ENCODE data around the gene LONRF2. TPM values are rescaled to one million over a fixed set of nuclear protein-coding genes. Genes with fewer than 3 reads are reported as not detected.
A peak's percentile ranks its signal among the peaks of the same experiment; 100 is the strongest.

The LONRF2 gene
- polyA plus RNA-seq, 3 donors, result 2.5 to 4.6 (median 2.8) TPM

DNA sequence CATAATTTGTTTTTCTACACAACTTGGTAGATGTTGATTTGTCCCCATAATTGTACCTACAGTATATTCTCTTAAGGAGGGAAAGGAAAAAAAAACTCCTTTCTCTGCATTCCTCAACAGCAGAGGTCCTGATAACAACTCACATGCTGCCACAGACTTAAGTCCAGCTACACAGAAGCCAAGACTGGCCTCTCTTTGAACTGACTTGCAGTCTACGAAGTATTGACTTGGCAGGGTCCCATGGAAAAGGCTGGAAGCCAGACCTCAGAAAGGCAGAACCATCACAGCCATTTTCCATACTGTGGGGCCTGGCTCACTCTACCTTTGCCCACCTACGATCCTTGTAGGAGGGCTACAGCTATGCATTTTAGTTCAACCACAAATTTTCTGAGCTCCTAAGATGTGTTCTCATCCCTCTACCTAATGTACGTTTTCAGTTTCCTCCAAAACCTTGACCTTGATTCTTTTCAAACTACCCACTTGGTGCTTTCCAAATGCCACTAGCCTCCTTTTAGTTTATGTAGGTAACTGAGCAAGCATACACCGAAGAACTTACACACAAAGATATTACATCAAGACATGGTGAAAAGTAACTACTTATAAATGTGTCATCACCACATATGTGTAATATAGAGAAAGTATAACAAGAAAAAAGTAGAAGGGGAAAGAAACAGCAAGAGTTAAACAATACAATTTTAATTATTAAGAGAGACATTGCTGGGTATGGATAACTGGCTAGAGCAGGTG, 12.2 kb downstream of the LONRF2 start:
- DNase-seq (ENCODE audit: extremely low read depth in 1 of 11, low read depth in 9 of 11, low spot score in 4 of 11), result no peak

DNA sequence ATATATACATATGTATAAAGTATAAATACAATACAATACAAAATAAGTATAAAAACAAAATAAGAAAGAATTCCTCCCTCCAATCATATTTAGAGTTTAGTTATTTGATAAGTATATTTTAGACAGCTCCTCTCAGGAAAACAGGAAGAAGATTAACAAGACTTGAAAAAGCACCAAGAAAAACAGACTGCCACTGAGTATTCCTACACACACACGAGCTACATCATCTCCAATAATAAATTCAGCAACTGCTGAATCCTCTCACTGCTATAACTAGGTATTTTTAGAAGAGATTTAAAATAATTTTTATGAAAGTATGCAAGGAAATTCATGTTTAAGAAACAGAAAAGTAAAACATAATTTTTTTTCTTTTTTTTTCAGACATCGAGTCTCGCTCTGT, 13.0 kb downstream of the LONRF2 start:
- DNase-seq (ENCODE audit: extremely low read depth in 1 of 11, low read depth in 9 of 11, low spot score in 4 of 11), result no peak

DNA sequence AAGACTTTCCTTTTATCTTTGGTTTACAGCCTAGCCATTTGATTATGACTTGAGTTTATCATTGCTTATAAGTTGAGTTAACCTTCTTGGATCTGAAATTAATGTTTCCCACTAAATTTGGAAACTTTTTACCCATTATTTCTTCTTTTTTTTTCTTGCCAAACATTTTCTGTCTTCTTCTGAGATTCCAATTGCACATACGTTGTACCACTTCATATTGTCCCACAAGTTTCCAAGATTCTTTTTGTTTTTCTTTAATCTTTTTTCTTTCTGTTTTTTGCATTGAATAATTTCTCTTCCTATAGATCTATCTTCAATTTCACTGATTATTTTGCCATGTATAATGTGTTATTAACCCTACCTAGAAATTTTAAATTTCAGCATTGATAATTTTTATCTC, 18.6 kb downstream of the LONRF2 start:
- DNase-seq (ENCODE audit: extremely low read depth in 1 of 11, low read depth in 9 of 11, low spot score in 4 of 11), result no peak

DNA sequence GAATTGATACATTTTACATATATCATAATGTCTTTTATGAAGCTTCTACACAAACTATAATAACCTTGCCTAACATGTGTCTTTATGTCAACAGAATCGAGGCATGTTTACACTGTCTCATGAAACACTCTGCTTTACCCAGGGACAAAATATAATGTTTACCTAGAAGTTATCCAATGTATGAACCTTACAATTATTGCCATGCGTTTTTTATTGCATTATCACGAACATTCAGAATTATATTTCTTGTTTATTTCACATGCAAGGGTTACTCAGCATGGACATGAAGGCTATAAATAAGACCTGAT, 19.8 kb downstream of the LONRF2 start:
- no peak for DNase-seq (ENCODE audit: extremely low read depth in 1 of 11, low read depth in 9 of 11, low spot score in 4 of 11)

DNA sequence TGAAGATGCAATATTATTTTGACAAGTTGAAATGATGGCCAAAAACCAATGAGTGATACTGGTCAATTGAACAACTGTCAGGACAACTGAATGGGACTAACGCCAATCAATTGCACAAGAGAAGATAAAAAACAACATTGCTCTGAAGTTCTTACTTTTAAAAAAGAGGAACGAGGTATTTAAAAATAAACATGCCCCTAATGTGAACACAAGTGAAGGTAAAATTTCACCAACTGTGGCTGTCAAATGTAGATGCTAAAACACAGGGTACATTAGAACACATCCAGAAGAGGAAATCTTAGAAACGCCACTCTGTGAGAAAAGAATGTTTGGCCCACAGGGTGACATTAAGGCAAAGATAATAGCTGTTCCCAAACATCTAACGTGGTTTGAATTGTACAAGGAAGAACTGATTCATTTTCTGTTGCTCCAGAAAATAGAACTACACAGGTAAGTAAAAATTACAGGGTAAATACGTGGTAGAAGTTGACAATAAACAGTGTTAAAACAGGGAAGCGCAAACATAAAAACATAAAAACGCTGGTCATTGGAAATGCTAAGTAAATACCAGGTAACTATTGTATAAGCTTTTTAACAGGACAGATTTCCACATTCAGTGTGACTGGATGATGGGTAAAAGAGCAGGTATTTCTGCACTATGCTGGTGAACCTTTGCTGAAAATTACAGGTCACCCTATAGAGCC, 20.3 kb downstream of the LONRF2 start:
- no peak for DNase-seq (ENCODE audit: extremely low read depth in 1 of 11, low read depth in 9 of 11, low spot score in 4 of 11)

DNA sequence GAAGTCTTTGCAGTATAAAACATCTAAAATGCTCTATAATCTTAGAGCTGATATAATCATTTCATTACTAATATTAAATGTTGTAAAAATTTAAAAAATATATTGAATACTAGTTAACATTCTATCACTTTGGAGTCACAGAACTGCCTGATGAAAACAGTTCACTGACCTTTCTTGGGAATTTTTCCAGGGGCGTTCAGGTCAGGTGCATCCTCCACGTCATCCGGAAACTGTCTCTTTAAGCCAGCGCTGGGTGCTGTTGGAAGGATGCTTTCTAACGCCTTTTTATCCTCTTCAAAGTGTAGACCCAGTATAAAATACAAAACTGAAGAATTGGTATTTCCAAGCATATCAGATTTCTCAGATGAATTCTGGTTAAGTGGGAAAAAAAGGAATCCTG, 22.8 kb downstream of the LONRF2 start:
- no peak for DNase-seq (ENCODE audit: extremely low read depth in 1 of 11, low read depth in 9 of 11, low spot score in 4 of 11)

DNA sequence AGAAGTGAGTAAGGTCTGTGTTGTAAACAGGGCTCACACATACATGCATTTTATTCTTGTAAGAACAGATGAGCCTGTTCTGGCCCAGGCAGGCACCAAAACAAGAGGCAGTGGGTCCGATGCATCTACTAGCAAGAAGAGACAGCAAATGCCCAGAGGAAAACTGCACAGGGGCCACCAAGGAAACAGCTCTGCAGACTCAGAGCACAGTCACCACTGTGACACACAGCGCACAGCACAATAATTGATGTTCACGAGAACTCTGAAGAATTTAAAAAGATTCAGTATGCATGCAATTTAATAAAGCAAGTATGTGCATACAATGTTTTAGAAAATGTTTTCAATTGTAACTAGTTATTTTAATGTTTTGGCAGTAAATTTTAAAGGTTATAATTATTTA, 24.8 kb downstream of the LONRF2 start:
- DNase-seq (ENCODE audit: extremely low read depth in 1 of 11, low read depth in 9 of 11, low spot score in 4 of 11), result no peak

DNA sequence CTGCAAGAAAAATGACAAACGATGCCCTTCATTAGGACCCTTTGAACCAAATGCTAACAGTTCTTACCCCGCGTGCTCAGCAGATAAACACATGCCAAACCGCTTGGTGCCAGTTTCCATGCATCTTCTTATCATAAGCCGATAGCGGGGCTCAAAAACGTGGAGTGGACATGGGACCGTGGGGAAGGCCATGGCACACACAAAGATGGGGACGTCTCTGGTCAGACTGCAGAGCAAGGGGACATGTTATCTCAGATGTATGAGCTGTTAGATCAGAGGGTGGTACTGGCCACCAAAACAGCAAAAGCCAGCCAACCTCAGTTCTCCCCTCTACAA, 28.2 kb downstream of the LONRF2 start:
- DNase-seq (ENCODE audit: extremely low read depth in 1 of 11, low read depth in 9 of 11, low spot score in 4 of 11), result no peak

DNA sequence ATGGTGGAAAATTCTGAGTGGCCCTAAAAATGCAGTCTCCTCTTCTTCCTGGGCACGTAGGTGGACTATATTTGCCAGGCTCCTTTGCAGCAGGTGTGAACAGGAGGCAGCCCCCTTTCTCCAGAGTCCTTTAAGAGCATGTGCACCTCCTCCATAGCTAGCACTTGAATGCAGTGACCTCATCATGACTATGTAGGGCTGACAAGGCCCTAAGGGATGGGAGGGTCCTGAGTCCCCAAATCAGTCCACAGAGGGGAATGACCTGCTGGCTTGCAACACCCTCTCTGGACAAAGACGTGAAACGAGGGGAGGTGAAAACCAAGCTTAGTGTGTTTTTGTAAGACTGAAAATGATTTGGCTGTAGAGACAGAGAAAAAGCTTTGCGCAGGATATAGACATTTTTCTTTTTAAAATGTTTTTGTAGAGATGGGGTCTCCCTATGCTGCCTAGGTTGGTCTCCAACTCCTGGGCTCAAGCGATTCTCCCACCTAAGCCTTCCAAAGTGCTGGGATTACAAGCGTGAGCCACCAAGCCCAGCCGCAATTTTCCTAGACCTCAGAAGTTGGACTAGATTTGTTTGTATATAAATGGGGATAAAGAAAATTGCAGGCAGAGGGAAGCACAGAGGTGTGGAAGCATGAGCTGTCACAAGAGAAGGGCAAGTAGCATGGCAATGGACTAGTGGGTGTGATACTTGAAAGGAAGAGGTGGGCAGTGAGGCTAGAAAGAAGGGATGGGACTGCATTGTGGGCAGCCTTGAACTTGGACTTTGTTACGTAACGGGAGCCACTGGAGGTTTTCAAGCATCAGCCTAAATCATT, 28.8 kb downstream of the LONRF2 start:
- no peak for DNase-seq (ENCODE audit: extremely low read depth in 1 of 11, low read depth in 9 of 11, low spot score in 4 of 11)

DNA sequence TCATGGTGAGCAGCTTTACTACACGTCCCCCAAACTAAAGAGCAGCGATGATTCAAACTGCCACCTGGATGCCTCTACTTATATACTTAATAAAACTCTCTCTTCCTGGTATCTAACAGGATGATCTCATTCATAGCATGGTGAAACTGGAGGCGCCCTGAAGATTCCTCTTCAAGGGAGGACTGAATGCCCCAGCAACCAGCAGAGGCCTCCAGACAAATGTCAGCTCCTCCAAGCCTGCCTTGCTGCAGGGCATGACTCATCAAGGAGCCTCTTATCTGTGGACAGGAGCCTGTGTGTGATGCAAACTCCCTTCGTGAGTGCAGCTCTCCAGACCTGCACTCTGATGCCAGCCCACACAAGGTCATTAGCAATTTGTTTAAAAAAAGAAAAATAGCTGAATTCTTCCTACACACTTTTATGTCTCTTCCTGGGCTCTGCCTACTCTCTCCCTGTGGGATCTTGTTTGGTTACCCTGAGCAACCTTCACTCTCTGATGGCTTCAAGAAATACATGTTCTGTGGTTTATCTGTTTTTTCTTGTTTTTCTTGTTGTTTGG, 30.2 kb downstream of the LONRF2 start:
- peak in 2 of 11 donors; percentile 5 to 20 for DNase-seq (ENCODE audit: extremely low read depth in 1 of 11, low read depth in 9 of 11, low spot score in 4 of 11)

DNA sequence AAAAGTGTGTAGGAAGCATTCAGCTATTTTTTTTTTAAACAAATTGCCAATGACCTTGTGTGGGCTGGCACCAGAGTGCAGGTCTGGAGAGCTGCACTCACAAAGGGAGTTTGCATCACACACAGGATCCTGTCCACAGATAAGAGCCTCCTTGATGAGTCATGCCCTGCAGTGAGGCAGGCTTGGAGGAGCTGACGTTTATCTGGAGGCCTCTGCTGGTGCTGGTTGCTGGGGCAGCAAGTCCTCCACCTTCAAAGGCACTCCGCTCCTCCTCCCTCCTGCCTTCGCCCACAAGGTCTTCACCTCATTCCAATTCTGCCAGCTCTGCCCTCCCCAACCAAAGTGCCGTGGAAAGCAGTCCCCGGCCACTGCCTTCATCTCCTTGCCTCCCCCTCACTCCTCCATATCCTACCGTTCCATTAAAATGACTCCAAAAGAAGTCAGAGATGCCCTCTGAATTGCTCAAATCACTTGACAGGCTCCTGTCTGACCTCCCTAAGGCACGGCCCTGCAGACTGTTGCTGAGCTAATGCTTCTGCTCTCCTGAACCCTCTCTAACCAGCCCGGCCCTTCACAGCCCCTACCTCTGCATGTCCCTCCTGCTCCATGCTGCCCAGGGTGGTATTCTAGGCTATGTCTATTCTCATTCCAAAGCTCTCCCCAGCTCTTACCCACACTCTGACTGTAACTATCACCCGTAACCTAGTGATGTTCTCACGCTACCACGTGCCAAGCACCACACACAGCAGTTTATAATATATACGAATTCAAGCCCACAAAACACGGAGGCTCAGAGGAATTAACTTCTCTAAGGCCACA, 30.9 kb downstream of the LONRF2 start:
- DNase-seq (ENCODE audit: extremely low read depth in 1 of 11, low read depth in 9 of 11, low spot score in 4 of 11), result peak in 3 of 11 donors; percentile 14 to 48 (median 44)

DNA sequence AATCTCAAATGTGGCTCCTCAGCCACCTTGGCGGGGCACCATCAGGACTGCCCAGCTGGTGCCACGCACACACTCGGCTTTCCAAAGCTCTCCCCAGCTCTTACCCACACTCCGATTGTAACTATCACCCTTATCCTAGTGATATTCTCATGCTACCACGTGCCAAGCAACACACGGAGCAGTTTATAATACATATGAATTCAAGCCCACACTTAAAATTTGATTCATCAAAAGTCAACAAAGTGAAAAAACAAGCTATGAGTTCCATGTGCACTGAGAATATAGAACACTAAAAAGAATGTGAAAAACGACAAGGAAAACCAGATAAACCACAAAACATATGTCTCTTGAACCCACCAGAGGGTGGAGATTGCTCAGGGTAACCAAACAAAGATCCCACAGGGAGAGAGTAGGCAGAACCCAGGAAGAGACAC, 31.6 kb downstream of the LONRF2 start:
- no peak for DNase-seq (ENCODE audit: extremely low read depth in 1 of 11, low read depth in 9 of 11, low spot score in 4 of 11)

DNA sequence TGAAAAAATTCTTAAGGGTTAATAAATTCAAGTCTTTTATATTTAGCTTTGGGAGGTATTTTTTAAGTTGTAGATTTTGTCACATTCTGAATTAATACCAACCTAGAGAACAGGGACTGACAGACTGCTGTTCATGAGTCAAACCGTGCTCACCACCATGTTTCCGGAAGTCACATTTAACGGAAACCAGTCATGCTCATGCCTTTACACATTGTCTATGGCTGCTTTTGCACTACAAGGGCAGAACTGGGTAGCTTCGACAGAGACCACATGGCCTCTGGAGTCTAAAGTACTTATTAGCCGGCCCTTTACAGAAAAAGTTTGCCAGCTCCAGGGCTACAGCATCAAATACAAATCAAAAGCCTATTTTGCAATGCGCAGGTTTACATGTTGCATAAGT, 33.3 kb downstream of the LONRF2 start:
- no peak for DNase-seq (ENCODE audit: extremely low read depth in 1 of 11, low read depth in 9 of 11, low spot score in 4 of 11)

DNA sequence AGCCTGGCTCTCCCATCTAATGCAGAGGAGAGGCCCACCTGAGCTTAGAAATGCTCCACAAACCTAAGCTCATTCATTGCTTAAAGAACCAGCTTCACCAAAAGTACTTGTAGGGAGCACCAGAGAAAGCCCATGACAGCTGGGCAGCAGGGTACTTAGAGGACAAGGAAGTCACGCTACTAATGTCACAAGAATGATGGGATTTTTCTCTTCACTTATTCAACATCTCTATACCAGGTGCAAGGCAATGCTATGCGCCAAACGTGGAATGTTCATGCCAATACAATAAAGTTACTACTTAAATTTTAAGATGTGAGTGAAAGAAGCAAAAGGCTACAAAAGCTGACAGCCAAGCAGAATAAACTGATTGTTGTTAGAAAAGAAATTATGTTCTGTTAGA, 36.0 kb downstream of the LONRF2 start:
- DNase-seq (ENCODE audit: extremely low read depth in 1 of 11, low read depth in 9 of 11, low spot score in 4 of 11), result no peak

DNA sequence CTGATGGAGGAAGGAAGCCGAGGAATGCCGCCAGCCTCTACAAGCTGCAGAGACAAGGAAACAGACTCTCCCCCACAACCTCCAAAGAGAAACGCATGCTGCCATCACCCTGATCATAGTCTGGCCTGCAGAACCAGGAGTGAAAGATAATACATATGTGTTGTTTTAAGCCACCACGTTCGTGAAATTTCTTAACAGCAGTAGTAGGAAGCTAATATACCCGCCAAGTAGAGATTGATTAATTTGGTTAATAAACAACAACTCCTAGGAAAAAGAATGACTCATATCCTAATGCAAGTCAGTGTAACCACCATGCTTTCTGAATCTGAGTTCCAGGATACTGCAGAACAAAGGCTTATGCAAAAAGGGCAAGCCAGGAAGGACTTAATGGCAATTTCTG, 36.6 kb downstream of the LONRF2 start:
- peak in 2 of 11 donors; percentile 33 to 34 for DNase-seq (ENCODE audit: extremely low read depth in 1 of 11, low read depth in 9 of 11, low spot score in 4 of 11)

DNA sequence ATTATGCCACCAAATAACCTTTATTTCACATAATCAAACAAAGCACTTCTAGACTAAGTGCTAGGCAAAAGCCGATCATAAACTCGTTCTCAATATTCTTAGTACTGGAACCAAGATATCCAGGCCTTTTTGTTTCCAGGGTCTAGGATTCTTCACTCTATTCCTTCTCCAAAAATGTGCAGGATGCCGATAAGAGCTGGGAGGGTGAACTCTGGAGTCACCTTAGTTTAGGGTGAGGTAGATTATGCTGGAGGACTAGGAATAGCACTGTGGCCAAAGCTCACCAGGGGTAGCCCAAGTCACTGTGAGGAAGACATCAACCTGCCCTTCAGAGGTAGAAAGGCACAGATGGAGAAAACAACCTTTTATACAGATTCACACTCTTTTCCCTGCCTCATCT, 37.3 kb downstream of the LONRF2 start:
- no peak for DNase-seq (ENCODE audit: extremely low read depth in 1 of 11, low read depth in 9 of 11, low spot score in 4 of 11)

DNA sequence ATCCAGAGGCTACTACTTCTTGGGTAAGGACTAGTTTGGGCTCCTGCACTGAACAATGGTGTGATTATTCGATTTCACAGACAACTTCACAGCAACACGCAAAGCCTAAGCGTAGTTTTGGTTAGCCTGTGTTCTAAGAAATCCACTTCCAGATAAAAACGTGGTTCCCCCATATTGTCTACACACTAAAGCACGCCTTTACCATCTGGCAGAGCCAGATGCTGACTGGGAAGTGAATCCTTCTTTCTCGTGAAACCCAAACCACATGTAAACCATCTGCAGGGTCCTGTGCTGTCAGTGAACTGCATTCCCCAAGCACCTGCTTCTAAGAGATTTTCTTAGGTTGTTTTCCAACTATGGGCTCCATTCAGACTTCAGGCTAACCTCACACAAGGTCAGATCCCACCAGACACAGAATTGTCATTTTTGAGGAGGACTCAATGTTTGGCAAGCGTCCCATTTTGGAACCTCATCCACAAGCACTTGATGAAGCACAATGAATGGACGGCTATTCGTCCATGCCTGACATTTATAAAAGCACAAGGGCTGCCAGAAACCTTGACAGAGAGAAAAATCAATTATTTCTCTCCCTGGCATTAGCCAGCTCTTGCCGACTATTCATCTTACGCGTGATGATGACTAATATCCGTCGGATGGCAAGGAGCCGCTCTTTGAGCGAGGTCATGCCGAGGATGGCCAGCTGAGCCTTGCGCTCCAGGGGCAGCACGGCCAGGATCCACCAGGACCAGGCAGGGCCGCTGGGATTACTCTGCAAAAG, 38.4 kb downstream of the LONRF2 start:
- DNase-seq (ENCODE audit: extremely low read depth in 1 of 11, low read depth in 9 of 11, low spot score in 4 of 11), result no peak

Data from renal cortex interstitium (tissue), 11 donors.